GM19238 (cell line): Measurements from ENCODE around the gene SSB.
"Not testable (repeated sequence)": the region's sequence is repeated elsewhere in the genome, so short reads cannot be mapped to it uniquely, and the experiment has no call there.

ENCODE experiments used
- DNase-seq: peaks from one replicate; pipeline ENCODE4 v3.0.0; 2011; ENCODE audit warnings: low spot score; ENCODE audit not compliant: insufficient read length

The SSB gene

DNA sequence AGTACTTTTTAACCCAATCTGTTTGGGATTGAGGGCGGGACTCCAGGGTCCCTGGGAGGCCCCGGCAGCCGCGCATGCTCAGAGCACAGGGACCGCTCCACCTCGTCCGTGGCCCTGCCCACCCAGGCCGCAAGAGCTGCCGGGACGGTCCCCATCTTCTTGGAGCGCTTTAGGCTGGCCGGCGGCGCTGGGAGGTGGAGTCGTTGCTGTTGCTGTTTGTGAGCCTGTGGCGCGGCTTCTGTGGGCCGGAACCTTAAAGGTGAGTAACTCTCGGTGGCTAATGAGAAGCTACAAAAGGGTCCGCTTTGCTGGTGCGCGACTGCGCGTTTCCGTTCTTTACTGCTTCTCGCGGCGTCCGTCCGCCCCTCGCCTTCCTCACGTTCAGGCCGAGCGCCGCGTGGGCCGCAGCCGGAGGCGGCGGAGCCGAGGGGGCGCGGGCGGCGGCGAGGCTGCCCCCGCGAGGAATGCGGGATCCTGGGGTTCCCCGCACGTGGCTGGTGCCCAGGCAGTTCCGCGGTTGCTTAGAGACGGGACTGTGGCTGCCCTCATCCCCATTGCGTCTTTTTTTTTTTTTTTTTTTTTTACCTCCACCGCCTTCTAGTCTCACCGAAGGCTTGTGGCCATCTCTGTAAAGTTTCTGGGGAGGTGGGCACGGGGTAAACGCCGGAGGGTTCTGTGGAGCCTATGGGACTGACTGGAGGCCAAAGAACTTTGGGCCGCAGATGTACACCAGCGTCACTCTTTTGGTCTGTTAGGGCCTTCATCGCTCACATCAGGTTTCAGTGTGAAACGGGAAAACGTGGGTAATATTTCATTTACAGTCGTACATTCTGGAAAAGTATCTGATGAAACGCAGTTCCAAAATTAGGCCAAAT, at the start of gene SSB:
Gene SSB, plus strand, starts transcription at position 154 of the 875 bp plus-strand sequence. CDS start 2,090 bp downstream, outside the sequence.
- DNase-seq, result peak; percentile 91

DNA sequence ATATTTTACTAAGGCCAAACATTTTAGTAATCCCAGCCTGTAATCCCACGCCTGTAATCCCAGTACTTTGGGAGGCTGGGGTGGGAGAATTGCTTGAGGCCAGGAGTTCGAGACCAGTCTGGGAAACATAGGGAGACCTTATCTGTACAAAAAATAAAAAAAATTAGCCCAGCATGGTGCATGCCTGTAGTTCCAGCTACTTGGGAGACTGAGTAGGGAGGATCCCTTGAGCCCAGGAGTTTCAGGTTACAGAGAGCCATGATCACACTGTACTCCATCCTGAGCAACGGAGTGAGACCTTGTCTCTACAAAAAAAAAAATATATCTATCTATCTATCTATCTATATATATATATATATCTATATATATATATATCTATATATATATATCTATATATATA, 45.9 kb upstream of the SSB start:
- DNase-seq, result no peak

DNA sequence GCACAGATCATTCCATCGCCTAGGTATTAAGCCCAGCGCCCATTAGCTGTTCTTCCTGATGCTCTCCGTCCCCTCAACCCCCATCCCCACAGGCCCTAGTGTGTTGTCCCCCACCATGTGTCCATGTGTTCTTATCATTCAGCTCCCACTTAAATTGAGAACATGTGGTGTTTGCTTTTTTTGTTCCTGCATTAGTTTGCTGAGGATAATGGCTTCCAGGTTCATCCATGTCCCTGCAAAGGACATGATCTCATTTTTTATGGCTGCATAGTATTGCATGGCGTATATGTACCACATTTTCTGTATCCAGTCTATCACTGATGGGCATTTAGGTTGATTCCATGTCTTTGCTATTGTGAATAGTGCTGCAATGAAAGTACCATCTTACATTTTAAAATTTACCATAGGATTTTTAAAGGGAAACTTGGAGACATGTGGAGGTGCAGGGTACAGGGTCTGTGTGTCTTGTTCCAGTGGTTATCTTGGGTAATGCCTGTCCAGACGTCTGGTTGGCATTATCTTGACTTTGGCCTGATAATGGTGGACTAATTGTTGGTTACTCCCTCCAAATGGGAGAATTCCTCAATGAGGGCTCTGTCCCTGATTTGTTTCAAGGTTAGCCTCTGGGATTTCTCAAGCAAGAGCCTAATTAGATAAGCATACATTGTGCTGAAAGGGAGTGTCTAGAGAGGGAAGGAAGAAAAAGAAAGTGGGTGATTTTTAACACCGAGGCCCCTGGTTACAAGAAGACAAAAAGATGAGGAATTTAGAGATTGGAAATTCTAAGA, 43.4 kb upstream of the SSB start:
- no peak for DNase-seq

DNA sequence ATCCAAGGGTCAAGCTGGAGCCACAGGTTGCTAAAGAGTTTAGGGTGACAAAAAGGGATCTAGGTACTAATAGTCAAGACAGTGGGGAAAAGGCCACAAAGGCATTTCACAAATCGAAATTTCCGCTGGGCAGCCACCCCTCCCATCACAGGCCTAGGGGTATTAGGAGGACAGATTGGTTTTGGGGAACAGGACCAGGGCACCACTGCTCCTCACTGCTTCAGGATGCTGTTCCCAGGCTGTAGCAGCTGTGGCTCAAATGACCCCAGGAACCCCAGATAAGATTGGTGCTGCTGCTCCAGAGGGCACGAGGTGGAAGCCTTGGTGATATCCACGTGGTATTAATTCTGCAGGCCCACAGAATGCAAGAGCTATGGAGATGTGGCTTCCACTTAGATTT, 42.3 kb upstream of the SSB start:
- DNase-seq, result no peak

DNA sequence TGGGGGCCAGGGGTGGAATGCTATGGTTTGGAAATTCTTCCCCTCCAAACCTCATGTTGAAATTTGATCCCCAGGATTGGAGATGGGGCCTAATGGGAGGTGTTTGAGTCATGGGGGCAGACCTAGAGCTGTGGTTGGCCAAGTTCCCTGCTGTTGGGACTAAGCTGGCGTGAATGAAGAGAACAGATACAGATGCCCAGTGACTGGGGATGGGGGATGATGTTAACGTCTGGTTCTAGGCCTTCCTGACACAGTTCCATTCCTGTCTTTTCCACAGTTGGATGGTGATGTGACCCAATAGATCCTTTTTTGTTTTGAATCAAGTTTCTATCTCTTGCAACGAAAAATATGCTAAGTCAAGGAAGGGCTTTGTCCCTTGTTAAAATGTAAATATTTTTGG, 41.3 kb upstream of the SSB start:
- DNase-seq, result no peak

DNA sequence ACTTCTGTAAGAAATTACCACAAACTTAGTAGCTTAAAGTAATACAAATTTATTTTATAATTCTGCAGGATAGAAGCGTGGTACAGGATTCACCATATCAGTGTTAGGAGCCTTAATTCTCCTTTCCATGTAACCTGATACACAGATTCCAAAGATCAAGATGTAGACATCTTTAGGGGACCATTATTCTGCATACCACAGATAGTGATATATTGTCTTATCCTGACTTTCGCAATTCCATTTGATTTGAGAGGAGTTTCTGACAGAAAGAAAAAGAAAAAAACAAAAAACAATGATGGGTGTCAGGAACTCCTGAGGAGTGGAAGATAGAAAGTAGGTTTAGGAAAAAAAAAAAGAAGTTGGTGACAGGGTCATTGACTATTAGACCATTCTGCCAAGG, 40.9 kb upstream of the SSB start:
- DNase-seq, result no peak

DNA sequence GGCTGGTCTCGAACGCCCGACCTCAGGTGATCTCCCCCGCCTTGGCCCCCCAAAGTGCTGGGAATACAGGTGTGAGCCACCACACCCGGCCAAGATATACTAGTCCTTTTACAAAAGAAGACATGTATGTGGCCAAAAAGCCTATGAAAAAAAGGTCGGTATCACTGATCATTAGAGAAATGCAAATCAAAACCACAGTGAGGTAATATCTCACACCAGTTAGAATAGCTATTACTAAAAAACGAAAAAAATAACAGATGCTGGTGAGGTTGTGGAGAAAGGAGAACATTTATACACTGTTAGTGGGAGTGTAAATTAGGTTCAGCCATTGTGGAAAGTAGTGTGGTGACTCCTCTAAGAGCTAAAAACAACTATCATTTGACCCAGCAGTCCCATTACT, 38.7 kb upstream of the SSB start:
- DNase-seq, result no peak

DNA sequence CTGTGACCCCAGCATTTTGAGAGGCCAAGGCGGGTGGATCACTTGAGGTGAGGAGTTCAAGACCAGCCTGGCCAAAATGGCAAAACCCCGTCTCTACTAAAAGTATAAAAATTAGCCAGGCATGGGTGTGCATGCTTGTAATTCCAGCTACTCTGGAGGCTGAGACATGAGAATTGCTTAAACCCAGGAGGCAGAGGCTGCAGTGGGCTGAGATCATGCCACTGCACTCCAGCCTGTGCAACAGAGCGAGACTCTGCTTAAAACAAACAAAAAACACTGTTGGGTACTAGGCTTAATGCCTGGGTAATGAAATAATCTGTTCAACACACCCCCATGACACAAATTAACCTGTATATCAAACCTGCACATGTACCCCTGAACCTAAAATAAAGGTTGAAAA, 37.9 kb upstream of the SSB start:
- DNase-seq, result not testable (repeated sequence)

DNA sequence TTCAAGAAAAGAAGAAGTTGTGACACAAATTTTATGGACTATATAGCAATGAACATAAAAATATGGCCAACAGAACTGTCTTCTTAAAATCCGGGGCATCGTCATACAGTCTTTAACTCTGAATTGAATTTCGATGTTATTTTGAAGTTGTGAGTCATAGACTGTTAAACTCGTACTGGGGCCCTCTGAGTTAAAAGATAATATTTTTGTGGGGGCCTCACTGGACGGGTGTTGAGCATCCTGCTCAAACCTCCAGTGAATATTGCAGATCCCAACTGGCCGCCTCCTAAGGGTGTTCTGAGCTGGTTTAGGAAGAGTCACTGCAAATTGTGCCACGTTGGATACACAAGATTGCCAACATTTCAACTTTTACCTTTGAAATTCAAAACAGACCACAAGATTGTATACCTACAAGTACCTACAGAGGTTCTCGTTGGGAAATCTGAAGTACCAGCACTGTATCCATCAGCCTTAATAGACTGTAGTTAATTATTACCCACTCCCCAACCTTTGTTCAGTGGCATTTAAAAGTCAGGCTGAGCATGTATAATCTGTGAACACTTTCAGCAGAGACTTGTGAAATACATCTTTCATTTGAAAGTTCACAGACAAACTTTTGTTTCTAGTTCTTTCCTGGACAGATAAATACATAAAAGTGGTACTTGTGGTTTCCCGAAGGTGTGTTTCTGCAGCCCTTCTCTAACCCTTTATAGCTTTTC, 37.3 kb upstream of the SSB start:
- no peak for DNase-seq

DNA sequence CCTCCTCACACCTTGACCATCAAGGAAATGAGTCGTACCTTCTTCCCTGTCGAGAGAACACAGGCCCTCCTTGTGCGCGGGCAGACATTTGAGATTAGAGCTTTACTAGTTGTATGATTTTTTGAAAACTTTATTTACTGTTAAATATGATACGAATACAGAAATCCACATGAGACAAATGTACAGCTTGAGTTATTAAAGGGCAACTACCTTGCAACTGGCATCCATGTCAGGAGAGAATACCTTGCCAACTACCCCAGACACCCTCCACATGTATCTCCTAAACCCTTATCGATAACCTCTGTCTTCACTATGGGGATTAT, 36.7 kb upstream of the SSB start:
- no peak for DNase-seq

DNA sequence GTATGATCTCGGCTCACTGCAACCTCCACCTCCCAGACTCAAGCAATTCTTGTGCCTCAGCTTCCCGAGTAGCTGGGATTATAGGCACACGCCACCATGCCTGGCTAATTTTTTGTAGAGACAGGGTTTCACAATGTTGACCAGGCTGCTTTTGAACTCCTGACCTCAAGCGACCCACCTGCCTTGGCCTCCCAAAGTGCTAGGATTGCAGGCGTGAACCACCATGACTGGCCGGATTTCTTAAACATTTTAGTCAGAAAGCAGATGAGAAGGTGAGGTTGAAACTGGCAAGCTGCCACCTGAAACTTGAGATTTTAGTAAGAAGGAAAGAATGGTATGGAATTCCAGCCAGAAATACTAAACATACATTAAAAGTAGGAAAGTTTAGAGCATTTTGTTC, 33.1 kb upstream of the SSB start:
- no peak for DNase-seq

DNA sequence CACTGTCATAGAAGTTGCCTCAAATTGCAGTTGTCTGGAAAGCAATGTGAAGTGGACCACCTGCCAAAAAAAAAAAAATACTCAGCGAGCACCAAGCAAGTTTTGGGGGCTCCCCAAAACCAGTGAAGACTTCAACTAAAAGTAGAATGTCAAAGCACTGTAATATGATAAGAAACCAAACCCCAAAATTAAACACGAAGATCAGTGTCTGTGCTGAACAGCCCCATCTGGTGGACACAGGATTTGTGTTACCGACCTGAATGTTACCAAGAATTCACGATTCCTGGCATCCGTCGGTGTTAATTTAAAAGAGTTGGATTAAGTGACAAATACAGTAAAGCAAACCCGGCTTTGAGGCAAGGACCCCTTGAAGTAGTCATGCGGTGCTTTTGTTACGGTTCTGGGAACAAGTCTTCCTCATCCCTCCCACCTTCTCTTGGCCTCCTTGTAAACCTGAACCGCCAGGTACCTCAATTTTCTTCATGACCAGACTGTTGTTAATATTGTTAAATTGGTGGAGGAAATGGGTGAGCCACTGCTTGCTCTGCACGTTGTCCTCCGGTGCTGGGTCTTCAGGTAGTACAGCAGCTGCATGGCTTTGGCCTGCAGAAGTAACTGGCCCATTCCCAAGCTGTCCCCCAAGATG, 31.3 kb upstream of the SSB start:
- no peak for DNase-seq

DNA sequence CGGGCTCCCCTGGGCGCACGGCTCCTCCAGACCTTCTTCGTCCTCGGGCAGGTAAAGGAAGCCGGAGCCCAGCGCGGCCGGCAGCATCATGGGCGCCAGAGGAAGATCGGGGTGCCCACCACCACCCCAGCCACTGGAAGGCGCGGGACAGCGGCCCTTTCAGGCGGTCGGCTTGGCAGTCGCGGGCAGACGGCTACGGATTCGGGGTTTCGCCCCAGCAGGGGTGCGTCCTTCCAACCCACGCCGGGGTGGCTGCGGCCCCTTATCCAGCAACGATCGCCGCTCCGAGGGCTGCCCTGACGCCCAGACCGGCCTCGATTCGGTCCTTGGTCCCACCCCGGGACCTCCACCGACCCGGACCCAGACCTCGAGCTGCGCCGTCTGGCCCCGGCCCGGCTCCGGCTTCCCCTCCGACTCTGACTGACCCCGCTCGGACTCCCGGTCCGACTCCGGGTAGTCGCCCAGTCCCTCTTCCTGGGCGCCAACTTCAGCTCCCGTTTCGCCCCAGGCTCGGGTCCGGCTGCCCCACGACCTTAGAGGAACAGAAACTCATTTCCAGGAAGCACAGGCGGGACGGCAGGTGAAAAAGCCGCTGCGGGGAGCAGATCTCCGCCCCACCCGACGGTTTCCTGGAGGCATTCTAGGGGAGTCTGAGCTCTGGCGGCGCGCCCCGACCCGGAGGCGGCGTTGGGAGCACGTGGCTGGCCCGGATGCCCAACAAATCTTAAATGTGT, 30.2 kb upstream of the SSB start:
- DNase-seq, result no peak

DNA sequence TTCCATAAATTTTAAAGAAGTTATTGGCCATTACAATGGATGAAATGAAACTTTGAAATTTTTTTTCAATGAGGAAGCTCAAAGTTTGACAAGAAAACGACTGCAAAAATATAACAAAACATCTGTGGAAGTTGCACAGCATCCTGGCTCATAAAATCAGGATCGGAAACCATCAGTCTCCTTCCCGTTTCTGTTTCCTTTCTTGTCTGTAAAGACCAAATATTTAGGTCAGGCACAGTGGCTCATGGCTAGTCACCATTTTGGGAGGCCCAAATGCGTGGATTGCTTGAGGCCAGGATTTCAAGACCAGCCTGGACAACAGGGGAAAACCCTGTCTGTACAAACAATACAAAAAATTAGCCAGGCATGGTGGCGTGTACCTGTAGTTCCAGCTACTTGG, 27.6 kb upstream of the SSB start:
- no peak for DNase-seq

DNA sequence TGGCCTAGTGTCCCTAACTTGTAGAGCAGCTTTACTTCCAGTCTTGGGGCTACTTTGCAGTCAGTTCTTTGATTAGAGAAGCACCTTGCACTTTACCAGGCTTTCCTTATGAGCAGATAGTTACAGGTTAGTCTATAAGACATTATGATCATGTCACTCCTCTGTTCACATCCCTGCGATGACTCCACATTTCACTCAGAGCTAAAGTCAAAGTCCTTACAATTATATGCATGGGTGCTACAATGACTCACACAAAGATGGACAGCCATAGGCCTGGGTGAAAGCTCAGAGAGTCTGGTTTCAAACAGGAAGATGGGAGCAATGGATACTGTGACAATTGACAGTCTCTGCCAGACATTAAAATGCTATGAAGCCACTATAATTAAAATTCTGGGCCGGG, 27.1 kb upstream of the SSB start:
- DNase-seq, result no peak

DNA sequence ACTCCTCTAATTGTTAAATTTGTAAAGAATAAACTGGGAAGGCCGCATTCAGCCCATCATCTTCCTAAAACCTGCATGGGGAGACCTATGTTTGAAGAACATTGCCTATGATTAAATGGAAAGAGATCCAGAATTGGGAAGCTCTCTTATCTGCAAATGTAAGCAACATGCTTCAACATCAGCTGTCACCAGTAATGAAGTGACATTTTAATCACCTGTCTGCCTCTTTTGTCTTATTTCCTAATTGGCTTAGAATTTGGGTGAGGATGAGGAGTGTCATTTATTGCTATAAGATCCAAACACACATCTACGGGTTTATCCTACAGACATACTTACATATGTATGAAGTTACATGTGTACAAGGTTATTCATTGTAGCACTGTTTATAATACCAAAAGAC, 26.0 kb upstream of the SSB start:
- no peak for DNase-seq

DNA sequence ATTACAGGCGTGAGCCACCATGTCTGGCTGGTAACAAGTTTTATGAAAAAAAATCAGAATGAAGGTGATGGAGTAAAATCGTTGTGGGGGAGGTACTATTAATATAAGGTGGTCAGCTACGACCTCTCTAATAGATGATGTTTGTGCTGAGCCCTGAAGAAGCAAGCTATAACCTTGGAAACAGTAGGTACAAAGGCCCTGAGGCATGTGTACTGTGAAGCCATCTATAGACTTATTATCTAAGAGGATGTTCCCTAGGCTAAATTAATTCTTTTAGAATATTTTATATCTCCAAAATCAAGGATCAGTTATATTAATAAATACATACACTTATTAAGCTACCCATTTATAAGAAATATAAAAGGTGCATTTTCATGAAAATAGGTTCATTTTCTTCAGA, 23.3 kb upstream of the SSB start:
- no peak for DNase-seq

DNA sequence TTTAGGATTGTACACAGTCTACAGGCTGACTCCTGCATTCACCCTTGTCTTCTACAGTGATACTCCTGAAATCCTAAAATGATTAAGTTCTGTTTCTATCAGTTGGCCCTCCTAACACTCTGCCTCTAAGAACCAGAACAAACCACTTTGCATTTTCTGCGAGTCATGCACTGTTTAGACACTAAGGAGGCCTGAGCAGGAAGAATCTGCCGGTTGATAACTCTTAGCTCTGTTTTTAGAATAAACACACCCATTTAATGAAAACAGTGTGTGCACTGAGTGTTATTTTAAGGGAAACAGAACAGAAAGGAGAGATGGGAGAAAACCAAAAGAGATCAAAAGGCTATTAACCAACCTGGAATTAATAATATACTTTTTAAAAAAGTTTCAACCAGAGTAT, 22.9 kb upstream of the SSB start:
- no peak for DNase-seq

DNA sequence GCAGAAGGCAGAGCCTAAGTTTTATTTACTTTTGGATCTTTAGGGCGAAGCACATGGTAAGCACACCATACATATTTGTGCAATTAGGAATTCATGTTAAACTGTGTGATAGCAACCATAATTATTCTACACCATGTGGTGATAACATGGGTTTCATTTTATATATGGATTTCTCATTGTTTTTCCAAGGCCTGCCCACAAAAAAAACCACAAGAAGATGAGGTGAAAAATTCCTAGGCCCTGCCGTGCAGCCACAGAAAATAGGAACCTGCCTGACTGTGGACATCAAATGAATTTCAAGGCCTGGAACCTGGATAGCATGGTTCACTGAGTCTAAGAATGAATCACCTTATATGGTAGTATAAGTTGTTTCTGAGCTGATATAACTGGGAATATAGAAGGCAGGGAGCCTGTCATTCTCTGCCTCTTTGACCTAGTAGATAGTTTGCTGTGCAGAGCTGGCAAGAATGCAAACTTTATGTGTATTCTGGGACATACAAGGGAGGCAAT, 22.4 kb upstream of the SSB start:
- no peak for DNase-seq

DNA sequence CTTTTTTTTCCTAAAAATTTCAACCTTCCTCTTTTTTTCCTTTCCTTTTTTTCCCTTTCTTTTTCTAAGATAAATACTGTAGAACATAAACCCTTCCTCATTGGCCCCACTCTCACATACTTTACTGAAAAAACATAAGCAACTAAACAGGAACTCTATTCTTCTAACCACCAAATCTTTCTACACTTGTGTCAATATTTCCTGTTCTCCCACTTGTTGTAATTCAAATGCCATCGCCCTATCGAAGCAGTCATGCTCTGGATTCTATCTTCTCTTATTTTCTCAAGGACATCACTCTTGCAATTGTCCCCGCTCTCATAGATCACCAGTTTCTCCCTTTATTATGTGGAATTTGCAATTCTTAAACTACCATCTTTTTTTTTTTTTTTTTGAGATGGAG, 20.2 kb upstream of the SSB start:
- DNase-seq, result no peak
